HCT116 (cell line): Measurements from ENCODE around the gene NUP188. TPM values are rescaled to one million over a fixed set of nuclear protein-coding genes. Genes with fewer than 3 reads are reported as not detected.

Source experiments
- ATAC-seq: fragments of 200-7000 bp; cut with Tn5 transposase; 2 replicates; pipeline ENCODE4 v1.9.1; 2020; ENCODE audit warnings: mild to moderate bottlenecking, moderate library complexity
- BruUV-seq: library from RNA; stranded (reverse); fragments of 400-500 nt; replicated peaks from 2 replicates; lab custom pipeline; 2021; lab: Mats Ljungman, UMichigan
- CTCF ChIA-PET: fragments of 300-600 bp; sonication (Branson Sonifier 250); formaldehyde crosslinking; loops from one replicate; lab custom pipeline; 2021; ENCODE audit warnings: antibody characterized with exemption; lab: Charles Lee
- POLR2A ChIA-PET: fragments of 300-600, 350-600 bp; sonication (Branson Sonifier 250); formaldehyde crosslinking; loops from one replicate; lab custom pipeline; 2021; ENCODE audit warnings: antibody characterized with exemption; lab: Charles Lee
- RAD21 ChIA-PET, 2 experiments: fragments of 300-600 bp; sonication (Branson Sonifier 250); formaldehyde crosslinking; loops; one replicate each; lab custom pipeline; 2023; ENCODE audit warnings: low total read pairs in 2 of 2; ENCODE audit not compliant: uncharacterized antibody in 2 of 2, unreplicated experiment in 2 of 2, low non-redundant PET in 1 of 2; lab: Charles Lee
- DNase-seq: peaks from one replicate; pipeline ENCODE4 v3.0.0-alpha.2; 2010; ENCODE audit warnings: low read depth, low spot score
- H2AFZ ChIP-seq: fragments of 200-600 bp; shearing (Covaris generic), sonication (generic); 2 replicates; pipeline ENCODE4 v1.6.1; 2017; ENCODE audit warnings: low read depth, mixed run types, mixed read lengths, antibody characterized with exemption, low read length; ENCODE audit not compliant: poor library complexity, severe bottlenecking
- H3K27ac ChIP-seq: 2 replicates; pipeline ENCODE4 v1.5.1; 2012; ENCODE audit warnings: low read depth, low read length
- H3K27me3 ChIP-seq: fragments of 200-600 bp; sonication (generic); 2 replicates; pipeline ENCODE4 v1.6.1; 2016; ENCODE audit warnings: mixed run types, low read length, mixed read lengths; ENCODE audit not compliant: insufficient read depth
- H3K36me3 ChIP-seq, 2 experiments: fragments of 200-500 bp in 1 of 2; fragments of 200-600 bp in 1 of 2; sonication (Bioruptor generic) in 1 of 2; sonication (generic) in 1 of 2; 2 replicates each; pipeline versions ENCODE4 v1.5.1 to v1.6.1; 2014 to 2016; ENCODE audit warnings: low read length in 2 of 2, inconsistent platforms in 1 of 2, mixed read lengths in 1 of 2, mixed run types in 1 of 2; ENCODE audit not compliant: insufficient read depth in 2 of 2, control insufficient read depth in 1 of 2
- H3K4me1 ChIP-seq, 2 experiments: fragments of 200-600 bp in 1 of 2; sonication (generic) in 1 of 2; 2 replicates each; pipeline versions ENCODE4 v1.5.1 to v1.6.1; 2012 to 2017; ENCODE audit warnings: low read length in 2 of 2, inconsistent platforms in 1 of 2, mild to moderate bottlenecking in 1 of 2, mixed read lengths in 1 of 2, mixed run types in 1 of 2, moderate library complexity in 1 of 2; ENCODE audit not compliant: insufficient read depth in 2 of 2, control insufficient read depth in 1 of 2
- H3K4me2 ChIP-seq: fragments of 200-600 bp; sonication (generic); 2 replicates; pipeline ENCODE4 v1.6.1; 2017; ENCODE audit warnings: mixed run types, low read length, mixed read lengths
- H3K4me3 ChIP-seq, 2 experiments: fragments of 200-600 bp in 1 of 2; sonication (generic) in 1 of 2; replicated peaks in 1 of 2; 2 replicates each; pipeline ENCODE4 v1.5.1; 2011 to 2016; ENCODE audit warnings: low read length in 2 of 2, control low read depth in 1 of 2, low read depth in 1 of 2, mild to moderate bottlenecking in 1 of 2, mixed read lengths in 1 of 2, mixed run types in 1 of 2
- H3K79me2 ChIP-seq: fragments of 200-600 bp; sonication (generic); 2 replicates; pipeline ENCODE4 v1.6.1; 2017; ENCODE audit warnings: mild to moderate bottlenecking, mixed run types, low read length, moderate library complexity, mixed read lengths; ENCODE audit not compliant: insufficient read depth
- H3K9ac ChIP-seq: fragments of 200-600 bp; sonication (generic); 2 replicates; pipeline ENCODE4 v1.6.1; 2016; ENCODE audit warnings: low read length, mixed read lengths
- H3K9me2 ChIP-seq: fragments of 200-600 bp; sonication (generic), shearing (Covaris generic); 2 replicates; pipeline ENCODE4 v1.6.1; 2017; ENCODE audit warnings: mixed run types, mild to moderate bottlenecking, moderate library complexity; ENCODE audit not compliant: insufficient read depth
- H3K9me3 ChIP-seq, 2 experiments: fragments of 200-500 bp in 1 of 2; fragments of 200-600 bp in 1 of 2; sonication (Bioruptor generic) in 1 of 2; sonication (generic) in 1 of 2; 2 replicates each; pipeline ENCODE4 v1.6.1; 2014 to 2017; ENCODE audit warnings: low read length in 2 of 2, mixed read lengths in 2 of 2, inconsistent platforms in 1 of 2, low read depth in 1 of 2, mild to moderate bottlenecking in 1 of 2, mixed run types in 1 of 2, moderate library complexity in 1 of 2; ENCODE audit not compliant: control insufficient read depth in 1 of 2, insufficient read depth in 1 of 2
- H4K20me1 ChIP-seq: fragments of 200-600 bp; sonication (generic), shearing (Covaris generic); 2 replicates; pipeline ENCODE4 v1.6.1; 2017; ENCODE audit warnings: mixed run types, mild to moderate bottlenecking, moderate library complexity; ENCODE audit not compliant: insufficient read depth
- CEBPB ChIP-seq: IDR thresholded peaks from 2 replicates; pipeline ENCODE4 v1.6.1; 2012; ENCODE audit warnings: low read depth
- EZH2phosphoT487 ChIP-seq: fragments of 200-600 bp; IDR thresholded peaks from 2 replicates; pipeline ENCODE4 v1.6.1; 2018; ENCODE audit warnings: antibody characterized with exemption, borderline replicate concordance
- JUND ChIP-seq: IDR thresholded peaks from 2 replicates; pipeline ENCODE4 v1.6.1; 2012
- RAD21 ChIP-seq: IDR thresholded peaks from 2 replicates; pipeline ENCODE4 v1.6.1; 2012; ENCODE audit warnings: low read depth, mild to moderate bottlenecking
- REST ChIP-seq: IDR thresholded peaks from 2 replicates; pipeline ENCODE4 v1.6.1; 2012; ENCODE audit warnings: low read depth
- SP1 ChIP-seq: IDR thresholded peaks from 2 replicates; pipeline ENCODE4 v1.6.1; 2012; ENCODE audit warnings: low read depth
- SRF ChIP-seq: IDR thresholded peaks from 2 replicates; pipeline ENCODE4 v1.6.1; 2012; ENCODE audit warnings: low read depth
- ZFX ChIP-seq: fragments of 450-650 bp; IDR thresholded peaks from 2 replicates; pipeline ENCODE4 v1.6.1; 2017
- intact Hi-C: fragments of 100-400 bp; cut with micrococcal nuclease; formaldehyde crosslinking; loops from 2 replicates; pipeline ENCODE4 v1.10.0; 2022
- total RNA-seq: library from RNA; stranded (reverse); gene quantifications from one replicate; pipeline ENCODE4 v1.2.1, GENCODE V29; 2021; ENCODE audit not compliant: unreplicated experiment

Gene NUP188
- total RNA-seq, 1 experiment from 2014 or later: 115 TPM

- intact Hi-C loops: no loop called here
- POLR2A ChIA-PET: no interaction called here
- no peak for ATAC-seq
- no TSS peak for BruUV-seq
- Histone ChIP-seq H3K4me2 (no peak overlapping the region), H3K9me3 (no peaks in the 10 kb centered on the region), H3K27ac (no peak overlapping the region)
- TF ChIP-seq RAD21: no peak
- TF ChIP-seq, all 23 proteins: peak for 0
- Histone ChIP-seq H3K9me2 (no peaks in the 10 kb centered on the region), H3K4me1 (no peaks in the 10 kb centered on the region), H3K9ac (no peak overlapping the region), H2AFZ (no peak overlapping the region), H3K4me3 (no peak overlapping the region), H3K79me2 (peaks cover 4% of the 10 kb centered on the region; the same call in 1 of the 2 replicates), H3K36me3 (peaks cover 53 to 58% of the 10 kb centered on the region in 2 experiments), H3K27me3 (no peaks in the 10 kb centered on the region), H4K20me1 (no peaks in the 10 kb centered on the region)
- no peak for DNase-seq
- ChIA-PET CTCF (no interaction called here), RAD21 (interaction anchor here in 1 of 2 experiments (0.8 kb wide), 1 partner anchor 349 kb away, joined by 4 read pairs; no protein-coding TSS in a partner anchor)
These were observed 39.2 kb downstream of the NUP188 start for GRCh38 chr9:128986671-128987070.

- Histone ChIP-seq H3K9me3 (no peaks in the 10 kb centered on the region), H4K20me1 (no peaks in the 10 kb centered on the region)
- TF ChIP-seq EZH2phosphoT487 (no peak), SRF (no peak), SP1 (no peak), REST (no peak), JUND (no peak), CEBPB (no peak), ZFX (no peak)
- TF ChIP-seq, all 23 proteins: peak for 0
- no peaks in the 10 kb centered on the region for H3K9me2 ChIP-seq
- peaks cover 57 to 61% of the 10 kb centered on the region in 2 experiments for H3K36me3 ChIP-seq
- DNase-seq (no peak), ATAC-seq (no peak)
- H3K4me2 ChIP-seq: no peak overlapping the region
- H3K27ac ChIP-seq: no peak overlapping the region
- TSS peak; percentile 8 for BruUV-seq
- H3K4me3 ChIP-seq: no peak overlapping the region
- ChIA-PET POLR2A (no interaction called here), RAD21 (no interaction called here), CTCF (no interaction called here)
- no peak overlapping the region for H3K9ac ChIP-seq
- H3K79me2 ChIP-seq: peaks cover 4% of the 10 kb centered on the region; the same call in 1 of the 2 replicates
- intact Hi-C loops: no loop called here
- no peaks in the 10 kb centered on the region for H3K27me3 ChIP-seq
- H2AFZ ChIP-seq: no peak overlapping the region
- no peaks in the 10 kb centered on the region for H3K4me1 ChIP-seq
These were observed 40.3 kb downstream of the NUP188 start for GRCh38 chr9:128987805-128988204.
